PFSK-1 (cell line): Measurements from ENCODE around the gene SUCLG2.

Experiments used
- FOXP2 ChIP-seq: optimal IDR thresholded peaks from 2 replicates; pipeline ENCODE3; 2011; ENCODE audit warnings: borderline replicate concordance, control low read depth, inconsistent platforms; ENCODE audit not compliant: insufficient read depth; ENCODE audit errors: extremely low read length, extremely low read depth
- POLR2AphosphoS5 ChIP-seq: IDR thresholded peaks from 2 replicates; pipeline ENCODE4 v1.6.1; 2012; ENCODE audit warnings: low read depth, mild to moderate bottlenecking, control low read depth, low read length, moderate library complexity
- REST ChIP-seq, 2 experiments: IDR thresholded peaks; 2 replicates each; pipeline versions ENCODE4 v1.6.1 to v1.8.0; 2011 to 2012; ENCODE audit warnings: low read depth in 2 of 2, low read length in 2 of 2, control low read depth in 1 of 2, inconsistent platforms in 1 of 2, mild to moderate bottlenecking in 1 of 2, moderate library complexity in 1 of 2; ENCODE audit not compliant: insufficient read depth in 1 of 2
- SIN3A ChIP-seq: IDR thresholded peaks from 2 replicates; pipeline ENCODE4 v1.6.1; 2012; ENCODE audit warnings: mild to moderate bottlenecking, low read length, moderate library complexity, borderline replicate concordance; ENCODE audit not compliant: insufficient read depth
- TAF1 ChIP-seq: IDR thresholded peaks from 2 replicates; pipeline ENCODE4 v1.6.1; 2012; ENCODE audit warnings: low read length, control low read depth, borderline replicate concordance; ENCODE audit not compliant: insufficient read depth

Gene SUCLG2

DNA sequence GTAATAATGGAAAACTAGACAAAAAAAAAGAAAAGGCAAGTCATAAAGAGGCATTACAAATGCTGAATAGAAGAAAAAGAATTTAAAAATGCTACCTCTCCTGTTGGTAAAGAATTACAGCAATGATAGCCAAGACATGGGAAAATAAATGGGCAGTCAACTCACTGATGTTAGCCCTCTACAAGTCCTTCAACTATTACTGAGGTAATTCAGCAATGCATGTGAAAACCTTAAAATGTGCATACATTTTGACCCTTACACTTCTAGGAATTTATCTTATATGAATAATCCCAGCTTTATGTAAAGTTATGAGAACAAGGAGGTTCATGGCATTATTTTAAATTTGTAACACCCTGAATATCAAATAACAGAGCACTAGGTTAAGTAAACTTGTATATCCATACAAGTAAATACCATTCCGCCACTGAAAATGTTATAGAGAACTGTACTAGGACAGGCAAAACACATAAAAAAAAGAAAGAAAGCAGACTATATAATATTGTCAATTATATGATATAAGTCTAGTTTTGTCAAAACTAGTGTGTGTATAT is 166.8 kb downstream of the SUCLG2 start:
- no peak for TF ChIP-seq SIN3A
- no peak for TF ChIP-seq REST (IDR thresholded peaks at IDR 0.05; ENCODE audit: insufficient read depth in 1 of 2, low read depth in 2 of 2, low read length in 2 of 2)
- TF ChIP-seq POLR2AphosphoS5: no peak
- TF ChIP-seq TAF1: no peak
- no peak for TF ChIP-seq FOXP2

- no peak for TF ChIP-seq REST (IDR thresholded peaks at IDR 0.05; ENCODE audit: insufficient read depth in 1 of 2, low read depth in 2 of 2, low read length in 2 of 2)
- no peak for TF ChIP-seq SIN3A
- no peak for TF ChIP-seq FOXP2
- no peak for TF ChIP-seq TAF1
- TF ChIP-seq POLR2AphosphoS5: no peak
These were observed 167.5 kb downstream of the SUCLG2 start for GRCh38 chr3:67486883-67487282.

DNA sequence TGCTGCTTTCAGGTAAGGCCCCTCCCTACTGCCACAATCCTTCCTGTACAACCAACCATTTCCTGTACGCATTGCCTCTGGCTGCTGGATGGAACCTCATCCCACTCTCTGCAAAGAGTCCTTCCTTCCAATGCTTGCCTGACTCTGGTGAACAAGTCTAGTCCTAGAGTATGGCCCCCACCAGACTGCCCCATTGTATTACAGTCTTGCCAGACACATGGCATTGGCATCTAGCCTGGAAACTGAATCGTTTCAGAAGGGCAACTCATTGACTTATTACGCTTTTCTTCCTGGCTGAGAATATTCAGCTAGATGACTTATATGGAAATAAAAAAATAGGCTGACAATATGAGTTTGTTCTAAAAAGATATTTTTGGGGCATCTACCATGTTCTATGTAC is 170.3 kb downstream of the SUCLG2 start:
- TF ChIP-seq TAF1 (no peak), REST (IDR thresholded peaks at IDR 0.05; ENCODE audit: insufficient read depth in 1 of 2, low read depth in 2 of 2, low read length in 2 of 2) (no peak), POLR2AphosphoS5 (no peak), FOXP2 (no peak), SIN3A (no peak)

- TF ChIP-seq FOXP2 (no peak), POLR2AphosphoS5 (no peak), SIN3A (no peak), TAF1 (no peak), REST (IDR thresholded peaks at IDR 0.05; ENCODE audit: insufficient read depth in 1 of 2, low read depth in 2 of 2, low read length in 2 of 2) (no peak)
These were observed 173.3 kb downstream of the SUCLG2 start for GRCh38 chr3:67481126-67481525.

DNA sequence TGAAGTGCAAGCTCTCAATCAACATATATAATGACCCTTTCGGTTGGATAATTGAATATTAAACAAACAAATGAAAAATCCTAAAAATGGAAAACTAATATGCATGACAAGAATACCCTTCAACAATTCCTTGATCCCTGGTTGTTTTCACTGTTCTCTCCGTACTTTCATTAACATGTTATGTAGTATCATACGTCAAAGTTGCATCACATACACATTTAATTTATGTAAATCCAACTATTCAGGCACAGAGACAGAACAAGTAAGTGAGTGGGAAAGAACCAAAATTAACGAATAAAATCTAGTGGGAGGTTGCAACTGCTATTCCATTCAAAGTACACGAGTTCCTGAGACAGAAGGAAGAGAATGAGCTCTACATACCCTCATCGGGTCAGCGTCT is 176.0 kb downstream of the SUCLG2 start:
- no peak for TF ChIP-seq POLR2AphosphoS5
- TF ChIP-seq SIN3A: no peak

DNA sequence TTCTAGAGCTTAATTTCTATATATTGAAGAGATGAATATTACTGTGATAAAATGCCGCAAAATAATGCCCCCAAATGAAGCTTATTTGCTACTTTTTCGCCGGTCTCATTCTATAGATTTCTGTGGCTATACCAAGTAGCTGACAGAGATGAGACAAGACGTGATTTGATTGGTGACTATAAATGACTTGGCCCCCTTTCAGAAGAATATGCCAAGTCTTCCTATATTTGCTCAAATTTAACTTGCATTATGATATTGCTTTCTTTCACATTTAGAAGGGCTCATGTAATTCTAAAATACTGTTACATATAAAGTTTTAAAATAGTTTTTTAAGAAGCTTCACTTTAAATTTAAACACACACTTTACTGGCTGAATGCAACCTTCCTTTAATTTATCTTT is 180.1 kb downstream of the SUCLG2 start:
- TF ChIP-seq POLR2AphosphoS5: no peak
- TF ChIP-seq TAF1: no peak
